NCI-H510A treated with DMSO at 0.1 percent for 48 hours (cell line): ENCODE results near the gene MINDY1.

ENCODE experiments used
- DNase-seq: peaks from one replicate; lab custom pipeline; 2025; lab: John Stamatoyannopoulos, UW

MINDY1 gene

DNA sequence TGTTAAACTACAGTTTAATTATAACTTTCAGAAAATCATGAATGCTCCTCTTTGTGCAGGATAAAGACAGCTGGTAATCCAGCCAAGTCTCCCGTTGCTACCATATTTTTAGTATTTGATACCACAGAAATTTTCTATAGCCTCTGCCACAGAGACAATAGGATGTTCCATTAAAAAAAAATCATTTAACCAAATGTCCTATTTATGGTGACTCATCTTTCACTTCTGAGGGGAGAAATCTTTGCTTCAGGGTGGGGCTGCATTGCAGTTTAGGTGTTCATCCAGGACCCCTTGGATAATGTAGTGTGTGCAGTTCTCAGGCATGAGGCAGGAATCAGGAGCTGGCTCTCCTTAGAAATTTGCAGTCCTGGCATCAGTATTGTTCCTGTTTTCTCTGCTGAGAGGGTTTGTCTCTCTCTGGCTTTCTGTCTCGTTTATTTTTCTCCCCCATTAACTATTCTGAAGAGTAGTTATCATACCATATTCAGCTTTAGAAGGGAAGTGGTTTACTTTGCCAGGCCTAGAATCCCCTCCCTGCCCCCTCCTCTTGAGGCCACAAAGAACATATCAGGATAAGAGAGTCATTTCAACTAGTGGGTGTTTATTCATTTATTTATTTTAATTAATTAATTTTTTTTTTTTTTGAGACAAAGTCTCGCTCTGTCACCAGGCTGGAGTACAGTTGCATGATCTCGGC is 4.6 kb upstream of the MINDY1 start:
- no peak for DNase-seq

DNA sequence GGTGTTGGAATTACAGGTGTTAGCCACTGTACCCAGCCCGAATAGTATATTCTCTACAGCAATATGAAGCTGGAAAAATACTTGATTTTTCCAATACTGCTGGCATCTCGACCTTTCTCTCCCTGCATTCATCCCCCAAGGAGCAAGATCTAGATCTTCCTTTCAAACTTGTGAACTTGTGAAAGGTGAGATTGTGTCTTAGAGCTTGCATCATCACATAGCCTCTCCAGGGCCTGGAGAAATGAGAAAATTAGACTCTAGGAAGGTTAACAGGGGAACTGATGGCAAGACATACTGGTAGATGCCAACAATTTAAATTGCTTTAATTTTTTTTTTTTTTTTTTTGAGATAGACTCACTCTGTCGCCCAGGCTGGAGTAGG is 3.6 kb upstream of the MINDY1 start:
- no peak for DNase-seq

DNA sequence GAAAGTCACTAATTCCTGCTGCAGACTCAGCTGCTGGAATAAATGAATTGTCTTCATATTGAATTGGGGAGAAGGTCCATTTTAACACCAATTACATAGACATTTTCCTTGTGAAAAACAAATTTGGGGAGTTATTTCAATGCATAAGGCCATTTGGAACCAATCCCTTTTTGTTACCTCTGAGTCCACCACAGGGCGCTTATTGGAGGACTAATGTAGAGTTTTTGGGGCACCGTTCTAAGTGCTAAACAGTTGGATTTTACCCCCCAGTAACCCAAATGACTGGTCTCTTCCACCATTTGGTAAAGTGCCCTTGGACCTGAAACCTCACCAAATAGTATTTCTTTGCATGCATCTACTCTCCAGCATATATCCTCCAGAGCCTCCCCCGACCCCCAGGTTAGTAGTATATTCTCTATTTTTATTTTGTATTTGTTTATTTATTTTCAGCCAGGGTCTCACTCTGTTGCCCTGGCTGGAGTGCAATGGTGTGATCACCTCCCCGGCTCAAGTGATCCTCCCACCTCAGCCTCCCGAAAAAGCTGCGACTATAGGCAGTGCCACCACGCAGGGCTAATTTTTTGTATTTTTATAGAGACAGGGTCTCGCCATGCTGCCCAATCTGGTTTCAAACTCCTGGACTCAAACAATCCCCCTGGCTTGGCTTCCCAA is 3.1 kb upstream of the MINDY1 start:
- no peak for DNase-seq

DNA sequence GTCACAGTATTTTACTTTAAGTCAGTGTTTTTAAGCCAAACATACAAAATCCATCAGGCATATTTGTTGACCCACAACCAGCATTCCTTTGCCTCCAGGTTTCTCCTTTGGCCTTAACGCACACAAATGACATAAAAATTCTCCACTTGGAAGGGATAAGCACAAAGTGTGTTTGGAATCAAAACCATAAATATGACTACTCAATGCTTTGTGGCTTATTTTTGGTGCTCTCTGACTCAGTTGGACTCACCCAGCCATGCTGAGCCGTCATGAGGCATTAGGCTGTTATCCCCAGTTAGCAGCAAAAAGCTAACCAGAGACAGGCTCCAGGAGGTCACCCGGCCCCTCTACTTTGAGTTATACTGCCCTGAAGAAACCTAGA is 2.5 kb upstream of the MINDY1 start:
- no peak for DNase-seq

DNA sequence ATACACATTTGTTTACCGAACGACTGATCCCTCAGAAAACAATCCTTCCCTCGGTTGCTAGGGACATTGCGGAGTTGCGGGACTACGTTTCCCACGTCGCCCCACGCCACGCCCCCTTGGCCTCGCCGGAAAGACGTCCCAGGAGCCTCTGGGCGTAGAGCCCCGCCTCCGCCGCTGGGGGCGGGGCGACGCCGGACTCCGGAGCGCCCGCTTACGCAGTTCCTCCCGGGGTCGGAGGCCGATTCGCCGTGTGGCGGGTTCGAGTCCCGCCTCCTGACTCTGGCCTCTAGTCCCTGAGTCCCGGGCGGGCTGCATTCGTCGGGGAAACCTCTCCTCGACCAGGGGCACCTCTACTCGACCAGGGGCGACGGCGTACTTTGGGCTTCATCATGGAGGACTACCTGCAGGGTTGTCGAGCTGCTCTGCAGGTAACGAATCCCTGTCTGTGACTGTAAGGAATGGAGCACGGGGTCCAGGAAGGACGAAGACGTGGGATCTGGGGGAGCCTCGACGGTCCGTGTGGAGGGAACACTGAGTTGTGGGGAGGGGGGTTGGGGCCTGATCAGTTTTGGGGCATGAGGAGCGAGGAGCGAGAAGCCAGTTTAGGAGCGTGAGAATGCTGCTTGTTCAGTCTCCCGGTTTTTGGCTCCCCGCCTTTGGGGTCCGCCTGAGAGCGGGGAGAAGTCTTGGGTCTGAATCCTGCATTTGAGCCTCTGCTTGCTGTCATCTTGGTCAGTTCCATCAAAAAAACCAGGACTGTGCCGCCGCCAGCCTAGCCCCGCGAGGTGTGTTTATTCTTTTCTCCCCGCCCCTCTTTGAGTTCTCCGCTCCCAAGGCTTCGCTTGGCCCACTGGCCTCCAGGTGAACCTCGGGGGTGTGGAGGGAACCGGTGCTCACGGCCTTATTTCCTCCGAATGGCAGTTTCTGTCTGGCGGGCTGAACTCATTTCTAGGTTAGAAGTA is 1.8 kb upstream of the MINDY1 start, which contains the start of gene PRUNE1:
Gene PRUNE1, plus strand, starts transcription at position 206 of the 962 bp plus-strand sequence. Its CDS starts 184 bp downstream, at position 390.
- peak; percentile 89 for DNase-seq

DNA sequence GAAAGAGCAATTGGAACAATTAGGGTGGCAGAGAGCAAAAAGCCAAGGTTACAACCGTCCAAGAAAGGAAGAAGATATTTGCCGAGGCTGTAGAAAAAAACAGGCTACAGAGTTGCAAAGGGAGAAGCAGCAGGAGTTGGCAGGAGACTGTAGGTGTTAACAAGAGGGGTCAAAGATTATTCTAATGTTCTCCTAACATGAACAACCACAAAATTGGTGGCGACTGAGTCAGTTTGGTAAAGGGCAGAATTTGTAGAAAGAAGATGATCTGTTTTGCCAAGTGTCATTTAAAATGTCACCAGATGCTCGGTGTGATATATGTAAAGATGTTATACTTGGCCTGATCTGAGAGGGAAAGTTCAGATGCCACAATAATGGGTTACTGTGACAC is 1.1 kb upstream of the MINDY1 start:
- DNase-seq = no peak

DNA sequence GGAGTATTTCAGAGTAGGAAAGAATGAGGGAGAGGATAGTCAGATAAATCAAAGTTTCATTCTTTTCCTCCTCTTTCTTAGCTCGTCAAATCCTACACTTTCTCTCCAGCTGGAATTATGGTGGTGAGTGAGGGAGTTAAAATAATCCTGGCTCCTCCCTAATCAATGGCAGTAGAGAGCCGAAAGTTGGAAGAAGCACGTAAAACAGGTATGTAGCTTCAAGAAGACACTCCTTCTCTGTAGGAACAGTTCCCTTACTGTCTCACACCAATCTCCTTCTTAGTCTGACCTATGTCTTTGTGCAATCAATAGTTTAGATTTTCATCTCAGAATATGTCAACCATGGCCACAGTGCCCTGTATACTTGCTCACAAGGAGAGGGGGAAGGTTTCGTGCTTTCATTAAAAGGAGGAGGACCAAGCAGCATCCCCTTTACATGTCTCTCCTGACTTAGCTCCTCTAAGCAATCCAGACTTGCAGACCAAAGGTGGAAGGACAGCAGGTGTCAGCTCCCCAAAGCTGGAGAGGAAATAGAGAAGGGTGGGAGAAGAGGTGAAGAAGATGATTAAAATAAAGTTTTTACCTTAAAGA is 878 bp downstream of the MINDY1 start:
- peak; percentile 22 for DNase-seq

DNA sequence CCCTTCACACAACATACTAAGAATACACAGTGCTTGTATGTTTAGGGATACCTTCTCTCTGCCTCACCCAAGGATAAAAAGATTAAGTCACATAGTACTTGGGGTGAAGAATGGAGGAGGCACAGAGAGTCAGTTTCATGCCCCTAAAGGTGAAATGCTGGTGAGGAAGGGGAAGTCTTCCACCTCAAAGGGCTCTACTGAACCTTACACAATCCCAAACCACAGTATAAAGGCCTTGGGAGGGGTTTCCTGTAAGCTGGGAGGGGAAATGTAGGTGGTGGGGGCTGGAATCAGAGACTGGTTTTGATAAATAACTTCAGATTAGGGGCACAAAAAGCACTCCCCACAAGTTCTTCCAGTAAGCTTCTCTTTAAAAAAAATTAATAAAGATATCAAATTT is 3.5 kb downstream of the MINDY1 start:
- DNase-seq = no peak

DNA sequence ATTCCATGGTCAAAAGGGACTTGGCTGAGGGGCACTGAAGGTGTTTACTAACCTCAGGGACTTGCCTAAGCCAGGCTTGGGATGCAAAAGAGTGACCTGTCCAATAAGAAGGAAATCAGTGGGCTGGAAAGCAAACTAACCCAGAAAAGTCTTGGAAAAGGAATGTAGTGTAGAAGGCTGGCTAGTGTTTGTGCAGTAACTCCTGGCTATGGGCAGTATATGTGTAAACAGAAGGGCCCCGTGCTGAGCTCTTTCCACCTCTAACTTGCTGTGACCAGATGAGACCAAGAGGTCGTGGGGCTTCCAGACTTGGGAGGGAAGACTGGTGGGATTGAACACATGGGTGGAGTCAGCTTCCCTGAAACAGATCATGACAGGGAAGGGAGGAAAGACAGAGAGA is 4.1 kb downstream of the MINDY1 start:
- DNase-seq = no peak

DNA sequence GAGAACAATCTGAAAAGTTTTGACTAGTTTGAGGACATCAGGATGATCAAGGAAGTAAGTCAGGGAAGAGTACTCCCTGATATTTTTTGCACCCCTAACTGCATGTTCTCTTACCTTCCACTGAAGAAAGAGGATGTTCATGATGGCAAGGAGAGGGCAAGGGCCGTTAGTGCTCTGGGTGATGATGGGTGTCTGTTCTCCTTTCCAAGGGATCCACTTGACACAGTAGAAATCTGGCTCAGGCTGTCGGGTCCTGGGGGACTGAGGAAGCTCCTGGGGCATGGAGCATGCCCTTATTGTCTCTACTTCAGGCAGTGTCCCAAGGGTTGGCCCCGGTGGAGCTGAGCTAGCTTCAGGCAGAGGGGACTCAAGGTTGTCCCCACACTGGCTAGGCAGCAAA is 4.7 kb downstream of the MINDY1 start:
- DNase-seq = no peak

DNA sequence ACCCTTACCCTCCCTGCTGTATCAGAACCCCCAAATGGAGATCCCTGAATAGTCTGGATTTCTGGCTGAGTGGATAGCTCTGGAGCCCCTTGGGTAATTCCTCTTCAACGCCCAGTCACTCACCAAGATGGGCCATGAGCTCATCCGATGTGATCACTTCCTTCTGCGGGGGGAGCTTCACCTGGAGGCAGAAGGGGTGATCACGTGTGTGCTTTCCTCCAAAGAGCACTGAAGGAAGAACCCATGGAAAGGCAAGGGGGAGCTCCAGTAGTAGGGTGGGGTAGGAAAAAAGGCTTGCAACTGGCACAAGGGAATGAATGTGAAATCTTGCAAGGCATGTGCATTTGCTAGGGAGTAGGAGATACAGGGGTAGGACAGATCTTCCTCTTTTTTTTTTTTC is 5.1 kb downstream of the MINDY1 start:
- DNase-seq = no peak

DNA sequence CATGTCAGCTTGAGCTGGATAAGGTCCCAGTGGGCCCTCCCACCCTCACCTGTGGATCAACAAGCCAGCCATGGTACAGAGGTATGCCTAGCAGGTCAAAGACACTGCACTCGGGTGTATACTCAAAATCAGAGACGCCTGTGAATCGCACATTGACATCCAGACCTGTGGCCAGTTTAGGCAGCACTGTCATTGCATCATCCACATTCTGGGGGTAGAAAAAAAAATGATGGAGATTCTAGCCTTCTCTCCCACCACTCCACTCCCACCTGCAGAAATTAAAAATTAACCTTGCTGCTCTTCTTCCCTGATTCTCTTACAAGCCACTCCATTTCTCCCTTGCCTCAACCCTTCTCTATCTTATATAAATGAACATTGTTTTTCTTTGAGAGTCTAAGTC is 6.3 kb downstream of the MINDY1 start:
- no peak for DNase-seq

DNA sequence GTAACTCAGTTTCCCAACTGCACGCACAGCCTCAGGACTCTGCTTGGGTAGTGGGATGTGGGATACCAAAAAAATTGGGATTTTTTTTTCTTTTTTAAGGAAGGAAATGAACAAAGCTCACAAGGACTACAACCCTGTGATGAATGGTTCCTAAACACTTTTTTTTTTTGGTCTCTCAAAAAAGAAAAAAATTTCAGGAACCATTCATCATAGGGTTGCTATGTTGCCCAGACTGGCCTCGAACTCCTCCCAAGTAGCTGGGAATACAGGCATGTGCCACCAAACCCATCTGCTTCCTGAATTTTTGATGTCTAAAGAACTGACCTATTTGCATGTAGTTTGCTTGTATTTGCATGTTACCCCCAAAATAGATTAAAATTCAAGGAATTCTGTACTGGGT is 6.8 kb downstream of the MINDY1 start:
- DNase-seq = no peak

DNA sequence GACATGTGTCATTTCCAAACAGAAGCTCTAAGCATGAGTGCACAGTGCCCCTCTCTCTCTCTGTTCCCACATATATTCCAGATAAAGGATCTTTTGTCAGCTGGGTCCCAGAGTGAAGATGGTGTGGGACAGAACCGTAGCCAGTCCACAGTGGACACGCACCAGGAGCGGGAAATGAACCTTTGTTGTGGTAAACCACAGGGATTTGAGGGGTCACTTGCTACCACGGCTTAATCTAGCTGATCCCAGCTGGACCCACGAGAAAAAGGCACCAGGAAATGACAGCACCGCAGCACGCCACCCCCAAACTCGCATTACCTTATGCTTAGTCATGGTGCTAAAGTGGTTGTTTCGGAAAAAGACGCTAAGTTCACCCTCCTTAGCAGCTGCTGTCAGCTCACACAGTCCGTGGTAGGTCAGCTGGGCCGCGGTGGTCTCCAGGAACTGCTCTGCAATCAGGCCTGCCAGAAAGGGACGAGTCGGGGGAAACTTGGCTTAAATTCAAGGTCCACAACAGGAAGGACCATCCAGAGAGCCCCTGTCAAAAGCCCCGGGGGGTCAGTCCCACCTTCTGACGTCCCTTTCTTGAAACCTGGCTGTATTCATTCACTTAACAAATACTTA is 7.5 kb downstream of the MINDY1 start:
- no peak for DNase-seq

DNA sequence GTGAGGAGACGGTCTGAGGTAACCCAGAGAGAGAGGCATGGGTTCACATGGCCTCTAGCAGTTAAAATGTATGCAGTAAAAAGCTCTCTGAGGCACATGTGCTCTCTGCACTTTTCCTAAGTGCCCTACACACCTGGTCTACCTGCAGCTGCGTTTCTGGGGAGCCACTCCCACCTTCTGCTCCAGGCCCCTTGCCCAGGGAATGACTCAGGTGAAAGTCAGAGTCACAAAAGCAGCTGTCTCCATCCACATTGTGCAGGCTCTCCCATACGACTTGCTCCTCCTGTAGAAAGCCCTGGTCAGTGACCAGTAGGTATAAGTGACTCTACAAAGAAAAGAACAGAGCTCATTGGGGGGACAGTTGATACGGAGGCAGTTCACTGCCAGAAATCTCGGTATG is 8.8 kb downstream of the MINDY1 start:
- DNase-seq = peak; percentile 47

DNA sequence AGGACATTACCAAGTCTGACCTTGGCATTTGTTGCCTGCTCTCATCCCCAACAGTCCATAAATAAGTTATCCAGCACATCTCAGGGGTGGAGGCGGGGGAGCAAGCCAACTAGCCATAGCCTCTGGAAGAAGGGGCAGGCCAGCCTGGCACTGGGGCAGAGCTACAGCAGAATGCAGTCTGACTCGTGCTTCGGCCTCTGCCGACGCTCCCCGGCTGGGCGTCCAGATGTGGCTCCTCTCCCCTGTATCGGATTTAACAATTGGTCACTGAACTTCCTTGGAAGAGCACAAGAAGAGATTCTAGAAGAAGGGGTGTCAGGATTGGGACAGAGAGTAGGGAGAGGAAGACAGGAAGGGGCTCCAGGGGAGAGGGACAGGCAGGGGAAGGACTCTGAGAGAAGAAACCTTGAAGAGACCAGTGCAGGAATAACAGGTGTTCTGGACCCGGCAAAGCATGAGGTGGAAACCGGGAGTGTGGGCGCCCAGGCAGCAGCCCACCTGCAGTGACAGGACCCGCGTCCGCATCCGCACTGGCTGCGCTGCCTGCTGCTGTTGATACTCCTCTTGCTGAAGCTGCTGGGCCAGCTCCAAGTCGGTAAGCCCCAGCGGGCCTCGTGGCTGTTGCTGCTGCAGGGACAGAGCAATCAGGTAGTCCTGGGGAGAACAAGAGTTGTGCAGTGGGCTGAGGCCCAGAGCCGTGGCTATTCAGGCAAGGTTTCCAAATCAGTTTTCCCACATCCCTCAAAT is 9.4 kb downstream of the MINDY1 start:
- DNase-seq = no peak

DNA sequence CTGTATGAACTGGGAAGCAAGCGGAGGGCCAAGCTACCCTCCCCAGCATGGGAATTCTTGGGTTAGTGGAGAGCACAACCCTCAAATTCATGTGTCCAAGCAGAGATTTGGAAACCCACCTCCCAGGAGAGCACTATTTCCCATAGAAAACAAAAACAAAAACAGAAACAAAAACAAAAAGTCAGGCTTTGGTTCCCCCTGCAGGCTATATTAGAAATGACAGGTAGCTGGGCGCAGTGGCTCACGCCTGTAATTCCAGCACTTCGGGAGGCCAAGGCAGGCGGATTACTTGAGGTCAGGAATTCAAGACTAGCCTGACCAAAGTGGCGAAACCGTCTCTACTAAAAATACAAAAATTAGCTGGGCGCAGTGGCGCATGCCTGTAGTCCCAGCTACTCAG is 10.8 kb downstream of the MINDY1 start:
- no peak for DNase-seq

DNA sequence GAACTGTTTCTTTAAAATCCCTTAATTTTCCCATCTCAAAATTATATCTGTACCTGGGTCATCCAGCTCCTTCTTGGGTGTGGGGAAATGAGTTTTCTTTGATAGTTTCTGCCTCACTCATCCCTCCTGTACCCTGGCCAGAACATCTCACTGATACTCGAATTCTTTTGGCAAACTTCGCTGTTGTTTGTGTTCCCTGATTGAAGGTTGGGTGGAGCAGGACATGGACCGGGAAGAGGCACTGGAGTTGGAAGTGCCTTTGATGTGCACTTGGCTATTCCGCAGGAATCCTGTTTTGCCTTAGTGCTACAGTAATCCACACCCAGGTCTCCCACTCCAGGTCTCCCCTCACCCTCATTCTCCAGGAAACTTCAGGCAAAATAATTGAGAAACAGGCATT is 11.2 kb downstream of the MINDY1 start:
- no peak for DNase-seq

DNA sequence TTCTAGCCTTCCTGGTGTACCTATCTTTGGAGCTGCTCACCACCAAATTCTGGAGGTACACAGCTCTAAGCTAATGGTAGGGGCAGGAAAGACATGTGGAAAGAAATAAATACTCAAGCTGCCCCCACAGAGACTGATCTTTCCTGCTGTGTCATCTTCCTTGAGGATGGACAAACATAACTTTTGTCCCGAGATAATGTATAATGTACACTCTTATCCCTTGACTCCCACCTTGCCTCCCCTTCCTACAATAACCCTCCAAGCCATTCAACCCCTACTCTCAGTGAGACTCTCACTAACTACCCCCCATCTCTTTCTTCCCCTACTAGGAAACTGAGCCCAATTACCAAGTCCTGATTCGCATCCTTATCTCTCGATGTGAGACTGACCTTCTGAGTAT is 12.5 kb downstream of the MINDY1 start:
- DNase-seq = no peak

DNA sequence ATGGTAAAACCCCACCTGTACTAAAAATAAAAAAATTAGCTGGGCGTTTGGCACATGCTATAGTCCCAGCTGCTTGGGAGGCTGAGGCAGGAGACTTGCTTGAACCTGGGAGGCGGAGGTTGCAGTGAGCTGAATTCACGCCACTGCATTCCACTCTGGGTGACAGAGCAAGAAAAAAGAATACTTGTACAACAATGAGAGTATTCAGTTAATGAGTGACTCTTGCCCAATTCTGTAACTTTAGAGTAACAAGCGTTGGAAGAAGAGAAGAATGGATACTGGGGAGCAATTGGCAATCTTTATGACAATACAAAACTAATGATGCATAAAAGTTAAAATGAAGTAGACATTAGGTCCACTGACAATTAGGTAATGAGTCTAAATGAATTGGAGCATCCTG is 14.1 kb downstream of the MINDY1 start:
- no peak for DNase-seq

DNA sequence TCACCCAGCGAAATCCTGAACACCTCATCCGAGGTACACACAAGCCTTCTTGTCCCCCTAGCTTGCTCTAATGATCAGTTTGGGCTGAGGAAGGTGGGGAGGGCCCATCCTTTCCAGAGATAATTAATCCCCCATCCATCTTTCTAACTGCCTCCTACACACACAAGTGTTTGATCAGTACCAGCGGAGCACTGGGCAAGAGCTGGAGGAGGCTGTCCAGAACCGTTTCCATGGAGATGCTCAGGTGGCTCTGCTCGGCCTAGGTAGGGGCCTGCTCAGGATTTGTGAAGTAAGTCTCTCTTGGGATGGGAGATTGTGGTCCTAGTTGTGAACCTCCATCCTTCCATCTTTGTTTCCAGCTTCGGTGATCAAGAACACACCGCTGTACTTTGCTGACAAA is 18.8 kb downstream of the MINDY1 start:
- peak; percentile 81 for DNase-seq
